Measurements from ENCODE around the gene BRD4. TPM values are rescaled to one million over a fixed set of nuclear protein-coding genes. Genes with fewer than 3 reads are reported as not detected.

The BRD4 gene
- total and polyA plus RNA-seq, 4 donors = 16.3 to 59.0 (median 40.2) TPM

GRCh38 chr19:15191982-15192381 lies 140.4 kb downstream of the BRD4 start:
- WGBS (ENCODE audit: insufficient coverage) = 98% methylated on average over 18 of the region's 18 CpGs
- H3K4me1 ChIP-seq (ENCODE audit: control insufficient read depth, insufficient read depth, low read length) = peaks cover 19% of the 10 kb centered on the region
- H3K27ac ChIP-seq (ENCODE audit: low read depth, low read length) = no peak overlapping the region
- H3K9me3 ChIP-seq (ENCODE audit: control insufficient read depth, insufficient read depth, low read length) = no peaks in the 10 kb centered on the region
- no peaks in the 10 kb centered on the region for H3K27me3 ChIP-seq (ENCODE audit: control insufficient read depth, insufficient read depth, low read length)
- no peak for DNase-seq (ENCODE audit: low read depth in 4 of 6, low spot score in 6 of 6)
- peaks cover 60% of the 10 kb centered on the region for H3K36me3 ChIP-seq (ENCODE audit: control insufficient read depth, insufficient read depth, low read length)
- no peak overlapping the region for H3K4me3 ChIP-seq (ENCODE audit: low read depth, low read length)

GRCh38 chr19:15191514-15191913 lies 140.8 kb downstream of the BRD4 start:
- DNase-seq (ENCODE audit: low read depth in 4 of 6, low spot score in 6 of 6) = no peak
- Histone ChIP-seq H3K27ac (ENCODE audit: low read depth, low read length) (no peak overlapping the region), H3K4me1 (ENCODE audit: control insufficient read depth, insufficient read depth, low read length) (peaks cover 16% of the 10 kb centered on the region), H3K27me3 (ENCODE audit: control insufficient read depth, insufficient read depth, low read length) (no peaks in the 10 kb centered on the region), H3K4me3 (ENCODE audit: low read depth, low read length) (no peak overlapping the region), H3K36me3 (ENCODE audit: control insufficient read depth, insufficient read depth, low read length) (peaks cover 63% of the 10 kb centered on the region), H3K9me3 (ENCODE audit: control insufficient read depth, insufficient read depth, low read length) (no peaks in the 10 kb centered on the region)
- WGBS (ENCODE audit: insufficient coverage) = 89% methylated on average over 18 of the region's 18 CpGs

GRCh38 chr19:15188851-15189250 lies 143.5 kb downstream of the BRD4 start:
- Histone ChIP-seq H3K4me1 (ENCODE audit: control insufficient read depth, insufficient read depth, low read length) (no peaks in the 10 kb centered on the region), H3K27me3 (ENCODE audit: control insufficient read depth, insufficient read depth, low read length) (no peaks in the 10 kb centered on the region), H3K4me3 (ENCODE audit: low read depth, low read length) (no peak overlapping the region), H3K27ac (ENCODE audit: low read depth, low read length) (no peak overlapping the region), H3K9me3 (ENCODE audit: control insufficient read depth, insufficient read depth, low read length) (no peaks in the 10 kb centered on the region), H3K36me3 (ENCODE audit: control insufficient read depth, insufficient read depth, low read length) (peaks cover 76% of the 10 kb centered on the region)
- 92% methylated on average over 24 of the region's 24 CpGs for WGBS (ENCODE audit: insufficient coverage)
- DNase-seq (ENCODE audit: low read depth in 4 of 6, low spot score in 6 of 6) = no peak

DNA sequence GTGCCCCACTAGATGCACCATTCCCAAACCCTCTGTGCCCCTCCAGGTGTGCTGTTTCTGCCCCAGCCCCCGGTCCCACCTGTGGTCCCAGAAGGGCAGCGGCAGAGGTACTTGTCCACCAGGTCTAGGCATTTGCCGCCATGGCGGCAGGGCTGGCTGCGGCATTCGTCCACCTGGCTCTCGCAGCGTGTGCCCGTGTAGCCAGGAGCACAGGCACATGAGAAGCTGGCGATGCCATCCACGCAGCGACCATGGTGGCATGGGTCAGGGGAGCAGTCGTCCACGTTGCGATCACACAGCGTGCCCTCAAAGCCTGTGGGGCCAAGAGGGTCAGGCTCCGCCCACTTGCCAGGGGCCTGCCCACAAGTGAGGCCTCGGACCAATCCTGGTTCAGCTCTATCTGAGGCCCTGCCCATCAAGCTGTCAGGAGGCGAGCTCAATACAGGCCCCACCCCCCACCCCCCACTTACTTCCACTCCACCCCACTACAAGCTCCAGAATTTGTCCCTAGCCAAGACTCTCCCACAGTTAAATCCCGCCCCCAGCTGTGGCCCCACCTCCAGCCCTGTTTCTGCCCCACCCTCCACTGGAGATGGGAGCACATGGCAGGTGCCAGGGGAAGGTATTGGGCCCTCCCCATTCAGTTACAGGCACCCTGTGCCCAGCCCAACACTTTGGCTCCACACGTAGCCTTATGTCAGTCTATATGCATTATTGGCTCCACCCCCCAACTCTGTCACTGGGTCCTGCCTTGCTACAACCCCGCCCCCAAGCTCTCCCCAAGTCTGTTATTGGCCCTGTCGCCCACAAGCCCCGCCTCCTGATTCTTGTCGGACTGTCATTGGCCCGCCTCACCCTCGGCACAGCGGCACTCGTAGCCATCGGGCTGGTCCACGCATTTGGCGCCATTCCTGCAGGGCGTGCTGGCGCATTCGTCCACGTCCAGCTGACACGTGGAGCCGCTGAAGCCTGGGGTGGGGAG lies 145.0 kb downstream of the BRD4 start:
- WGBS (ENCODE audit: insufficient coverage) = 95% methylated on average over 30 of the region's 38 CpGs
- DNase-seq (ENCODE audit: low read depth in 4 of 6, low spot score in 6 of 6) = no peak
- Histone ChIP-seq H3K9me3 (ENCODE audit: control insufficient read depth, insufficient read depth, low read length) (no peaks in the 10 kb centered on the region), H3K4me3 (ENCODE audit: low read depth, low read length) (no peak overlapping the region), H3K27me3 (ENCODE audit: control insufficient read depth, insufficient read depth, low read length) (no peaks in the 10 kb centered on the region), H3K4me1 (ENCODE audit: control insufficient read depth, insufficient read depth, low read length) (no peaks in the 10 kb centered on the region), H3K27ac (ENCODE audit: low read depth, low read length) (no peak overlapping the region), H3K36me3 (ENCODE audit: control insufficient read depth, insufficient read depth, low read length) (peaks cover 73% of the 10 kb centered on the region)

Small RNA genes lying within 50 kb of the gene (small RNA-seq; reads per million reads assigned to genes)
- not detected for gene AC005776.1 (ENCODE audit: low replicate concordance)

Other genes with a start within 250 kb of the BRD4 start
- gene SYDE1, start 225.1 kb downstream of the BRD4 start, total RNA-seq = 10 to 100 TPM in 1 of 2 donors, 1 to 10 TPM in 1; 6.8 to 19.6 TPM
- gene SYDE1, start 225.1 kb downstream of the BRD4 start, polyA plus RNA-seq (ENCODE audit: insufficient read length in 2 of 2) = 10 to 100 TPM; 10.6 to 13.7 TPM
- 10 to 100 TPM; 34.9 to 38.2 TPM for gene NOTCH3, start 131.5 kb downstream of the BRD4 start, total RNA-seq
- gene NOTCH3, start 131.5 kb downstream of the BRD4 start, polyA plus RNA-seq (ENCODE audit: insufficient read length in 2 of 2) = 10 to 100 TPM; 74.7 to 76.3 TPM
- under 1 TPM; 0.30 to 0.50 TPM for gene EPHX3, start 100.1 kb downstream of the BRD4 start, total RNA-seq
- 1 to 10 TPM; 1.3 to 2.0 TPM for gene EPHX3, start 100.1 kb downstream of the BRD4 start, polyA plus RNA-seq (ENCODE audit: insufficient read length in 2 of 2)
- 10 to 100 TPM; 10.1 to 19.6 TPM for gene AKAP8, start 47.2 kb upstream of the BRD4 start, total RNA-seq
- 10 to 100 TPM; 23.1 to 29.1 TPM for gene AKAP8, start 47.2 kb upstream of the BRD4 start, polyA plus RNA-seq (ENCODE audit: insufficient read length in 2 of 2)
- 100 to 1,000 TPM in 1 of 2 donors, 10 to 100 TPM in 1; 50.2 to 121 TPM for gene AKAP8L, start 86.4 kb upstream of the BRD4 start, total RNA-seq
- gene AKAP8L, start 86.4 kb upstream of the BRD4 start, polyA plus RNA-seq (ENCODE audit: insufficient read length in 2 of 2) = 100 to 1,000 TPM; 114 to 151 TPM
- 10 to 100 TPM in 1 of 2 donors, 1 to 10 TPM in 1; 8.7 to 12.1 TPM for gene WIZ, start 117.4 kb upstream of the BRD4 start, total RNA-seq
- 10 to 100 TPM; 69.8 to 72.6 TPM for gene WIZ, start 117.4 kb upstream of the BRD4 start, polyA plus RNA-seq (ENCODE audit: insufficient read length in 2 of 2)
- gene RASAL3, start 132.0 kb upstream of the BRD4 start, total RNA-seq = 1 to 10 TPM; 1.9 TPM
- gene RASAL3, start 132.0 kb upstream of the BRD4 start, polyA plus RNA-seq (ENCODE audit: insufficient read length in 2 of 2) = 1 to 10 TPM; 3.6 to 4.2 TPM
- gene PGLYRP2, start 147.0 kb upstream of the BRD4 start, total RNA-seq = not detected
- not detected for gene PGLYRP2, start 147.0 kb upstream of the BRD4 start, polyA plus RNA-seq (ENCODE audit: insufficient read length in 2 of 2)
- not detected for gene CYP4F22, start 176.0 kb upstream of the BRD4 start, total RNA-seq
- gene CYP4F22, start 176.0 kb upstream of the BRD4 start, polyA plus RNA-seq (ENCODE audit: insufficient read length in 2 of 2) = under 1 TPM in 1 of 2 donors, not detected in 1; 0.06 TPM